ENCODE data around the gene RTP4. TPM values are rescaled to one million over a fixed set of nuclear protein-coding genes. Genes with fewer than 3 reads are reported as not detected.

The RTP4 gene
- total RNA-seq, 1 experiment from 2014 or later, result 2.5 TPM

DNA sequence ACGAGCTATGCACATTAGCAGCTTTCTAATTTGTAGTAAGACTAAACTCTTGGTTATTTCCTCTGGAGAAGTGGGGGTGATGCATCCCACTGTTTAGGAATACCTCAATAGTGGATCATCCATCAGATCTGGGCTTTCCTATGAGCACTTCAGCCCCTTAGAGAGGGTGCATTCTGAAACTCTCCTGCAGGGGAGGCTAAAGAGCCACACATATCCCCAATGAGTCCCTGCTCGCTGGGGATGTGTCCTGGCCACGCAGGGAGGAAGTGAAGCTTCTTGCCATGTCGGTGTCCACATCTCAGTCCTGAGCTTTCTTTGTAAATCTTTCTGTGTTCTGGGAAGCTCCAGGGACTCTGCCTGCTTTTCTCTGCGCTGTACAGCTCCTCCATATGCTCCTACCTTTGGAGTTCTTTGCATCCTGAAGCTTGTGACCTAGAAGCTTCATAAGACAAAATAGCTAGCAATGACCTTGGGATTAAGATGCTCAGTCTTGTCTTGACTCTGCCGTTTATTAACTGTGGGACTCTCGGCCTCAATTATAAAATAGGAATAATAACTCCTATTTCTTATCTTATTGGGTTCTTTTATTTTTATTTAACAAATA, 48.4 kb upstream of the RTP4 start:
- in situ Hi-C loops (cut with HindIII; ENCODE audit: low pct_unique_long_range_greater_than_20kb, low sequenced_read_pairs), result loop anchor here (25.0 kb wide), 1 partner anchor 368 kb away; no protein-coding TSS in a partner anchor
- Histone ChIP-seq H3K27ac (ENCODE audit: low read length) (peak overlapping the region; percentile 83), H3K9me3 (ENCODE audit: control insufficient read depth, insufficient read depth, low read depth, low read length) (no peaks in the 10 kb centered on the region), H3K4me1 (ENCODE audit: control insufficient read depth, insufficient read depth, low read length) (peaks cover 15% of the 10 kb centered on the region), H3K36me3 (ENCODE audit: control insufficient read depth, insufficient read depth, low read length) (no peaks in the 10 kb centered on the region), H3K4me3 (ENCODE audit: low read depth in 2 of 2, low read length in 2 of 2) (no peak overlapping the region), H3K27me3 (ENCODE audit: control insufficient read depth, insufficient read depth, low read length) (peaks cover 7% of the 10 kb centered on the region; the same call in 1 of the 2 replicates)
- no TSS peak for BruUV-seq (replicated peaks)
- intact Hi-C loops (cut with micrococcal nuclease; ENCODE audit: unreplicated experiment), result loop anchor here (1.0 to 10.0 kb wide), 5 partner anchors 100 to 394 kb away; no protein-coding TSS in a partner anchor
- ChIA-PET CTCF (interaction anchor here (0.6 to 5.6 kb wide), 10 partner anchors 100 to 428 kb away, joined by 3 to 152 read pairs (median 6); no protein-coding TSS in a partner anchor), POLR2A (no interaction called here)
- TF ChIP-seq, protein P1, sequence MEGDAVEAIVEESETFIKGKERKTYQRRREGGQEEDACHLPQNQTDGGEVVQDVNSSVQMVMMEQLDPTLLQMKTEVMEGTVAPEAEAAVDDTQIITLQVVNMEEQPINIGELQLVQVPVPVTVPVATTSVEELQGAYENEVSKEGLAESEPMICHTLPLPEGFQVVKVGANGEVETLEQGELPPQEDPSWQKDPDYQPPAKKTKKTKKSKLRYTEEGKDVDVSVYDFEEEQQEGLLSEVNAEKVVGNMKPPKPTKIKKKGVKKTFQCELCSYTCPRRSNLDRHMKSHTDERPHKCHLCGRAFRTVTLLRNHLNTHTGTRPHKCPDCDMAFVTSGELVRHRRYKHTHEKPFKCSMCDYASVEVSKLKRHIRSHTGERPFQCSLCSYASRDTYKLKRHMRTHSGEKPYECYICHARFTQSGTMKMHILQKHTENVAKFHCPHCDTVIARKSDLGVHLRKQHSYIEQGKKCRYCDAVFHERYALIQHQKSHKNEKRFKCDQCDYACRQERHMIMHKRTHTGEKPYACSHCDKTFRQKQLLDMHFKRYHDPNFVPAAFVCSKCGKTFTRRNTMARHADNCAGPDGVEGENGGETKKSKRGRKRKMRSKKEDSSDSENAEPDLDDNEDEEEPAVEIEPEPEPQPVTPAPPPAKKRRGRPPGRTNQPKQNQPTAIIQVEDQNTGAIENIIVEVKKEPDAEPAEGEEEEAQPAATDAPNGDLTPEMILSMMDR (IDR thresholded peaks at IDR 0.05), result peak; percentile 97
- TF ChIP-seq, protein P2, sequence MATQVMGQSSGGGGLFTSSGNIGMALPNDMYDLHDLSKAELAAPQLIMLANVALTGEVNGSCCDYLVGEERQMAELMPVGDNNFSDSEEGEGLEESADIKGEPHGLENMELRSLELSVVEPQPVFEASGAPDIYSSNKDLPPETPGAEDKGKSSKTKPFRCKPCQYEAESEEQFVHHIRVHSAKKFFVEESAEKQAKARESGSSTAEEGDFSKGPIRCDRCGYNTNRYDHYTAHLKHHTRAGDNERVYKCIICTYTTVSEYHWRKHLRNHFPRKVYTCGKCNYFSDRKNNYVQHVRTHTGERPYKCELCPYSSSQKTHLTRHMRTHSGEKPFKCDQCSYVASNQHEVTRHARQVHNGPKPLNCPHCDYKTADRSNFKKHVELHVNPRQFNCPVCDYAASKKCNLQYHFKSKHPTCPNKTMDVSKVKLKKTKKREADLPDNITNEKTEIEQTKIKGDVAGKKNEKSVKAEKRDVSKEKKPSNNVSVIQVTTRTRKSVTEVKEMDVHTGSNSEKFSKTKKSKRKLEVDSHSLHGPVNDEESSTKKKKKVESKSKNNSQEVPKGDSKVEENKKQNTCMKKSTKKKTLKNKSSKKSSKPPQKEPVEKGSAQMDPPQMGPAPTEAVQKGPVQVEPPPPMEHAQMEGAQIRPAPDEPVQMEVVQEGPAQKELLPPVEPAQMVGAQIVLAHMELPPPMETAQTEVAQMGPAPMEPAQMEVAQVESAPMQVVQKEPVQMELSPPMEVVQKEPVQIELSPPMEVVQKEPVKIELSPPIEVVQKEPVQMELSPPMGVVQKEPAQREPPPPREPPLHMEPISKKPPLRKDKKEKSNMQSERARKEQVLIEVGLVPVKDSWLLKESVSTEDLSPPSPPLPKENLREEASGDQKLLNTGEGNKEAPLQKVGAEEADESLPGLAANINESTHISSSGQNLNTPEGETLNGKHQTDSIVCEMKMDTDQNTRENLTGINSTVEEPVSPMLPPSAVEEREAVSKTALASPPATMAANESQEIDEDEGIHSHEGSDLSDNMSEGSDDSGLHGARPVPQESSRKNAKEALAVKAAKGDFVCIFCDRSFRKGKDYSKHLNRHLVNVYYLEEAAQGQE (IDR thresholded peaks at IDR 0.05; ENCODE audit: insufficient read depth in 1 of 2, low read depth in 2 of 2, low read length in 1 of 2), result no peak
- TF ChIP-seq SIN3A (IDR thresholded peaks at IDR 0.05; ENCODE audit: borderline replicate concordance, insufficient read depth, low read depth, low read length), result no peak
- DNase-seq (ENCODE audit: low read depth, low spot score) (peak; percentile 73), ATAC-seq (peak; percentile 92)

DNA sequence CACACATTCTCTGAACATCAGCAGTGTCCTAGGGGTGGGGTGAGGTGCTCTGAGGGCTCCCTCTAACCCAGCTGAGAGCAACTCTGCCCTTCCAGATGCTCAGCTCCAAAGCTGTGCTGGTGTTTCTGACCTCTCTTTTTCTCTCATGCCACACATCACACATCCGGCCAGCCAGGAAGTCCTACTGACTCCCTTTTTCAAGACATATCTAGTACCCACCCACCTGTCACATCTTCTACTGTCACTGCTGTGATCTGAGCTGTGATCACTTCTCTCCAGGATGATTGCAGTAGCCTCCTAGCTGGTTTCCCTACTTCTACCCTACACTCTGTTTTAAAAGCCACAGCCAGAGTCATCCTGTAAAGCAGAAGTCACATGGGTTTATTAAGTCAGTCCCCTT, 46.4 kb upstream of the RTP4 start:
- in situ Hi-C loops (cut with HindIII; ENCODE audit: low pct_unique_long_range_greater_than_20kb, low sequenced_read_pairs), result loop anchor here (25.0 kb wide), 1 partner anchor 366 kb away; no protein-coding TSS in a partner anchor
- no peaks in the 10 kb centered on the region; the same call in 1 of the 2 replicates for H3K27me3 ChIP-seq (ENCODE audit: control insufficient read depth, insufficient read depth, low read length)
- POLR2A ChIA-PET, result no interaction called here

More for the DNA sequence above, 46.4 kb upstream of the RTP4 start:
- TF ChIP-seq, protein P1 (IDR thresholded peaks at IDR 0.05), result no peak
- no peak for TF ChIP-seq SIN3A (IDR thresholded peaks at IDR 0.05; ENCODE audit: borderline replicate concordance, insufficient read depth, low read depth, low read length)
- no peak for TF ChIP-seq POLR2AphosphoS5 (IDR thresholded peaks at IDR 0.05; ENCODE audit: low read depth, low read length)
- TF ChIP-seq, protein P2 (IDR thresholded peaks at IDR 0.05; ENCODE audit: insufficient read depth in 1 of 2, low read depth in 2 of 2, low read length in 1 of 2), result no peak
- TF ChIP-seq TCF7L2 (IDR thresholded peaks at IDR 0.05; ENCODE audit: low read depth, low read length), result no peak
- Histone ChIP-seq H3K36me3 (ENCODE audit: control insufficient read depth, insufficient read depth, low read length) (no peaks in the 10 kb centered on the region), H3K27ac (ENCODE audit: low read length) (peak overlapping the region; percentile 30), H3K4me3 (ENCODE audit: low read depth in 2 of 2, low read length in 2 of 2) (no peak overlapping the region), H3K9me3 (ENCODE audit: control insufficient read depth, insufficient read depth, low read depth, low read length) (no peaks in the 10 kb centered on the region), H3K4me1 (ENCODE audit: control insufficient read depth, insufficient read depth, low read length) (peaks cover 15% of the 10 kb centered on the region)
- ATAC-seq (no peak), DNase-seq (ENCODE audit: low read depth, low spot score) (no peak)
- BruUV-seq (replicated peaks), result no TSS peak
- CTCF ChIA-PET, result interaction anchor here (1.4 kb wide), 1 partner anchor 357 kb away, joined by 6 read pairs; no protein-coding TSS in a partner anchor
- intact Hi-C loops (cut with micrococcal nuclease; ENCODE audit: unreplicated experiment), result no loop called here
